Retinal pigment epithelial cell (primary cell): ENCODE measurements around the gene RGL3.

ENCODE experiments used
- DNase-seq: peaks from one replicate; pipeline ENCODE4 v3.0.0-alpha.2; 2010; ENCODE audit warnings: low read depth
- H3K4me3 ChIP-seq: 2 replicates; pipeline ENCODE4 v1.5.1; 2011; ENCODE audit warnings: mild to moderate bottlenecking, low read length, control low read depth, moderate library complexity
- CTCF ChIP-seq: conservative IDR thresholded peaks from 2 replicates; pipeline ENCODE4 v1.5.1; 2011; ENCODE audit warnings: low read depth, low read length, control low read depth, inconsistent platforms

The RGL3 gene

GRCh38 chr19:11423164-11423790, 4.2 kb upstream of the RGL3 start:
- no peak for TF ChIP-seq CTCF
- H3K4me3 ChIP-seq, result no peak overlapping the region
- DNase-seq, result no peak

GRCh38 chr19:11422163-11423065, 3.3 kb upstream of the RGL3 start:
- no peak for TF ChIP-seq CTCF
- DNase-seq, result no peak
- no peak overlapping the region for H3K4me3 ChIP-seq

- H3K4me3 ChIP-seq, result no peak overlapping the region
- no peak for DNase-seq
- no peak for TF ChIP-seq CTCF
These were observed 2.4 kb upstream of the RGL3 start for GRCh38 chr19:11421371-11422098.

- no peak for DNase-seq
- no peak for TF ChIP-seq CTCF
- H3K4me3 ChIP-seq, result peak overlapping the region; percentile 19
These were observed 1.6 kb upstream of the RGL3 start for GRCh38 chr19:11420429-11421370.

- DNase-seq, result no peak
- no peak for TF ChIP-seq CTCF
- no peak overlapping the region for H3K4me3 ChIP-seq
These were observed 993 bp downstream of the RGL3 start for GRCh38 chr19:11418094-11418548.

GRCh38 chr19:11416346-11417052, 2.6 kb downstream of the RGL3 start:
- DNase-seq, result no peak
- H3K4me3 ChIP-seq, result no peak overlapping the region
- TF ChIP-seq CTCF, result no peak
